NOMO-1 treated with DMSO at 0.1 percent for 48 hours (cell line): ENCODE measurements around the gene FCRL6.
A peak's percentile ranks its signal among the peaks of the same experiment; 100 is the strongest.

Experiments used
- DNase-seq: peaks from one replicate; lab custom pipeline; 2025; ENCODE audit not compliant: unreplicated experiment; lab: John Stamatoyannopoulos, UW

FCRL6 gene

GRCh38 chr1:159835356-159835755 is 33.2 kb downstream of the FCRL6 start:
- no peak for DNase-seq

GRCh38 chr1:159835862-159836525 is 33.8 kb downstream of the FCRL6 start:
- DNase-seq: no peak

- no peak for DNase-seq
These were observed 36.6 kb downstream of the FCRL6 start for GRCh38 chr1:159838715-159839114.

DNA sequence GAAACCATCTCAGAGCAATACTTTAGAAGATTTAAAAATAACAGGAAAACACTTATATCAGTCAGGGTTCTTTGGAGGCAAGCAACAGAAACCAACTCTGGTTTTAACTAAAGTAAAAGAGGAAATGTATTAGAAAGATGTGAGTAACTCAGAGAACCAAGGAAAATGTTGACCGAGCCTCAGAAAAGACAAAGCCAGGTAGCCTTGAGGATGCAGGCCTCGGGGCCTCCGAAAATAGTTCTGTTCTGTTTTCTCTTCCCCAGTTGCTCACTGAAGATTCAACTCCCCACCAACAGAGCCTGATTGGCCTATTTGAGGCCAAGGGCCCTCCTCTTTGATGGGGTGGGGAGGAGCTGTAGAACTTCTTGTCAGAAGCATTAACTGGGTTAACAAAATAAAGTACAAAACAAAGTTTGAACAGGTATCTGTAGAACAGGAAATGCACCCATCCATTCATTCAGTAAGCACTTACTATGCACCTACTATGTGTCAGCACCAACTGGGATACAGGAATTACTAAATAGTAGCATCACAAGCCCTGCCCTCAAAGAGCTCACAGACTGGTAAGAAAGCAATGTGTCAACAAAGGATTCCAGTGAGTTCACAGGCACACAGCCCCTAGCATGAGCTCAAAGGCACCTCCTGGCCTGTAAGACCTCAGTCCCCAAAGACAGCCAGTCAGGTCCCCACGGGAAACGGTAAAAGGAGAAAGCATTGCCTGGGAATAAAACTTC is 37.1 kb downstream of the FCRL6 start:
- no peak for DNase-seq

GRCh38 chr1:159841749-159842148 is 39.6 kb downstream of the FCRL6 start:
- no peak for DNase-seq

- DNase-seq: no peak
These were observed 41.3 kb downstream of the FCRL6 start for GRCh38 chr1:159843459-159843858.

GRCh38 chr1:159845751-159846629 is 43.8 kb downstream of the FCRL6 start:
- DNase-seq: no peak

- DNase-seq: no peak
These were observed 45.1 kb downstream of the FCRL6 start for GRCh38 chr1:159847231-159847630.

- DNase-seq: no peak
These were observed 46.2 kb downstream of the FCRL6 start for GRCh38 chr1:159848326-159848725.

GRCh38 chr1:159849626-159850366 is 47.6 kb downstream of the FCRL6 start:
- DNase-seq: peak; percentile 6

- DNase-seq: peak; percentile 30
These were observed 49.2 kb downstream of the FCRL6 start for GRCh38 chr1:159851407-159851806.

DNA sequence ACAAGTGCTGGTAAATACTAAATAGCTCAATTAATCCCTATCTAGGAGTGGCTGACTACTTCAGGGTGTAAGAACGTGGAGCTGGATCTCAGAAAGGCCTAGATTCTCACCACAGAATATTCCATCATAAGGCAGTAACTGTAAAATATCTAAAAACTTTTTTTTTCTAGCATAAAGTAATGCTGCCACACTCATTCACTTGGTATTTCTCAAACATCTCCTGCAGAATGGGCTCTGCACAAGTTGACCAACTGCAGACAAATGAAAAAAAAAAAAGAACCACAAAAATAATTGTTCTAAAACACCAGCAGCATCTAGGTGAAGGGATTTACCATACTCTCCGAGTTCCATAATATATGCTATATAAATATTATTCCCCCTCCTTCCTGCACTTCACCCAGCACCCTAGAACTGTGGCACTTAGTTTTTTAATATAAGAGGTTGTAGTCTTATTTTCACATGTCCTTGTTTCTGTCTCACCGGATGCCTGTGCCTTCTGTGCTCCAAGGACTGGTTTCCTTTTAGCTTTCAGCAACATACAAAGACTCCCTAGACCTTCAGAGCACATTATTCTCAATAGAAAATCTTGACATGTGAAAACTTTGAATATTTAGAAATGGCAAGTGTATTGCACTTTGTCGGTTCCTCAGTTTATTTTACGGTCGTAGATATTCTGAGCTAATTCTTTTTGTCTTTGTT is 51.4 kb downstream of the FCRL6 start:
- no peak for DNase-seq

DNA sequence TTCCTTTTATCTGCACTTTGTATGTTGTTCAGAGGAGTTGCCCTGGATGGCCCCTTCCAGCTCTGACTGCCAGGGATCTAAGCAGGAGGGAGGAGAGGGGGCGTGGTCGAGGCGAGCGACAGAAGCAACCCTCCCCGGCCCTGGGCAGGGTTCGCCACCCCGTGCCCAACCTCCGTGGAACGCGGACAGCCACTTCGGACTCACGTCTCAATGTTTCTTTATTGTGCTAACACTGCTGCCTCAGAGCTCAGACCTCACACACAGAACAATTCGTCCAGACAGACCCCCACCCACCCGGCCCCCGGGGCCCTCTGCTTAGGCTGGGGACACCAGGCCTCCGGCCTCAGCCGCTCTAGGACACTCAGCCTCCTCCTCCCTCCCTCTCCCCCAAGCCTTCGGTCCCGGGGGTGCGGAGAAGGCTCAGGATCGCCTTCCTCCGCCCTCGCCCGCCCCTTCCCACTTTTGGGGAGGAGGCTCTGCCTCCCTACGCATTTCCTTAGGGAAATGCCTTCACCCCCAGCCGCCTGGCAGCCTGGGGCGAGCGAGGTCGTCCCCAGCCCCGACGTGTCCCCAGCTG is 52.0 kb downstream of the FCRL6 start:
- DNase-seq: no peak

GRCh38 chr1:159854693-159855192 is 52.6 kb downstream of the FCRL6 start:
- peak; percentile 92 for DNase-seq

DNA sequence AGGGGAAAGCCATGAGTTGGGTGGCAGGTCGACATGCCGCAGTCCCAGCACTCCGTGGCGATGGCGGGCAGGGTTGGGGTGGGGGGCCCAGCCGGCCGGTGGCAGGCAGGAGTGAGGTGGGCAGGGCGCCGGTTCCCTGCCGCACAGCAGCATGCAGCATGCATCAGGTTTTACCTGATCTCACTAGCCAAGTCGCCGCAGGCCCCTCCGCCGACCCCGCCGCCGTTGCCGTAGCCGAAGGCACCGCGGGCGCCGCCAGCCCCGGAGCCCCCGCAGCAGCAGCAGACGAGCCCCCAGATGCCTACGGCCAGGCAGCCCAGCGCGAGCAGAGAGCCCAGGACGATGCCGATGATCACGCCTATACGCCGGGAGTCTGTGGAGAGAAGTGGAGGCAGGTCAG is 53.5 kb downstream of the FCRL6 start:
- DNase-seq: no peak

GRCh38 chr1:159856576-159856975 is 54.4 kb downstream of the FCRL6 start:
- DNase-seq: no peak

DNA sequence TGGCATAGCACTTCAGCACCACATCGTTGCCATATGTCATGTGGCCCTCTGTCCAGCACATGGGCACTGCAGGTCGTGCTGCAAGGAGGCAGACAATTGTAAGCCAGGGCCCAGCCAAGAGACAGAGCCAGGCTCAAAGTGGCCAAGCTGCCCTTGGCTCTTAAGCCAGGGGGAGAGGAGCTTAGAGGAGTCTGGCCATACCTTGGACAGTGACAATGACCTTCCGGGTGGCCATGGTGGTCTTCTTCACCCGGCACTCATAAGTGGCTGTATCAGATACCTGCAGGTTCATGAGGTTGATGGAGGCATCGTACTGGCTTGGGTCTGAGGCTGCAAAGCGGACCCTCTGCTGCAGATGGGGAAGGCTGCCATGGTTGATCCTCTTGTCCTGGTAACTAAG is 55.7 kb downstream of the FCRL6 start:
- DNase-seq: no peak

DNA sequence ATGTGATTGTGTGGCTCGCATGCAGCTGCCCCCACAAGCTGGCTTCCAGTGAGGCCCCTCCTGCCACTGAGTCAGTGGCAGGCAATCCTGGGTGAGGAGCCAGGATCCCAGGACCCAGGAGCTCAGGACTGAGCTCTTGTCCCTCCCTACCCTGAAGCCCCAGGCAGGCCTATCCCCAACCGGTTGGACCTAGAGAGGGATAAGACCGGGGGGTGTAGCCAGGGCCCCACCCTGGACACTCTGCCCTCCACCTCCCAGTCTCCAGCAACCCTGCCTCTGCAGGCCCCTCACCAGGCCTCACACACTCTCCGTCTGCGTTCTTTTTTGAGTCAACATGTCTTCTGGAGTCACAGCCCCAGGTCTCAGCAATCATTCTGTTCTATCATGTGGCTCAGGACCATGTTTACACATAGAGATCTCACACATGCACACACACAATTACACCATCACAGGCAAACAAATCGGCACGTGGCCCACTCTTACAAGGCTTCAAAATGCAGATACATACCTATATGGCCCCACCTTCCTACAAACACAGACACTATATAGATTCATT is 57.7 kb downstream of the FCRL6 start:
- DNase-seq: no peak

GRCh38 chr1:159860456-159860855 is 58.3 kb downstream of the FCRL6 start:
- DNase-seq: no peak

DNA sequence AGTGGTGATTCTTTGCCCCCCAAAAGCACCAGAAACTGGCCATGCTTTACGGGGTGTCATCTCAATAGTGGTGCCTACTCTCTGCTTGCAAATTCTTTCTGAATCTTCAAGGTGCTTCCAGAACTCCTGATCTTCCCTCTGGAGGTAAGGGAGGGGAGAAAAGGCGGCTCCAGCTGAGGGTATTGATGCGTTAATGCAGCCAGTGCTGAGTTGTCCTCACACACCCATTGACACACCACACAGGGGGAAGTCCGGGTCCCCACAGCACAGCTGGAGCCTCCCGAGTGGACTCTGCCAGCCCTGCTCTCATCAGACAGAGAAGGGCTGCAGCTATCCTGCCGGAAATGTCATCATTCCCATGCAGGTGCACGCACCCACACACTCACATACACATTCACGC is 59.1 kb downstream of the FCRL6 start:
- no peak for DNase-seq
